HFF-Myc (cell line): ENCODE measurements around the gene TLE6.

ENCODE experiments used
- DNase-seq: peaks from one replicate; pipeline ENCODE4 v3.0.0-alpha.2; 2011; ENCODE audit warnings: low read depth; ENCODE audit errors: extremely low read depth
- H3K4me3 ChIP-seq: replicated peaks from 2 replicates; pipeline ENCODE4 v1.5.1; 2011; ENCODE audit warnings: low read depth, mild to moderate bottlenecking, control low read depth, low read length
- TF ChIP-seq, protein P1 (sequence below): IDR thresholded peaks from 2 replicates; pipeline ENCODE4 v1.5.1; 2012; ENCODE audit warnings: mild to moderate bottlenecking, low read depth, low read length, control low read depth; ENCODE audit errors: missing control alignments

The TLE6 gene

DNA sequence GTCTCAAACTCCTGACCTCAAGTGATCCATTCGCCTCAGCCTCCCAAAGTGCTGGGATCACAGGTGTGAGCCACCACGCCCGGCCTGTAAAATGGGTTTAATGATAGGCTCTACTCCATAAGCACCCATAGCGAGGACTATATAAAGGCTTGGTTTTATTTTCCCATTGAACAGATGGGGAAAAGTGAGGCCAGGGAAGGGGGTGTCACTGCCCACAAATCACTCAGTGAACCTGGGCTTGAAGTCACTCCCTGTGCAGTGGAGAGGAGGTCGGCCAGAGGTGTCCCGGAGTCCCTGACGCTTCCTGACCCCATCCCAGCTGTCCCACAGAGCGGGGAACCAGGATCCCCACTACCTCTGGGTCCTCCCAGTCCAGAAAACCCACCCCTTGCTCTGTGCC lies 36.8 kb downstream of the TLE6 start:
- no peak overlapping the region for H3K4me3 ChIP-seq
- TF ChIP-seq, protein P1, sequence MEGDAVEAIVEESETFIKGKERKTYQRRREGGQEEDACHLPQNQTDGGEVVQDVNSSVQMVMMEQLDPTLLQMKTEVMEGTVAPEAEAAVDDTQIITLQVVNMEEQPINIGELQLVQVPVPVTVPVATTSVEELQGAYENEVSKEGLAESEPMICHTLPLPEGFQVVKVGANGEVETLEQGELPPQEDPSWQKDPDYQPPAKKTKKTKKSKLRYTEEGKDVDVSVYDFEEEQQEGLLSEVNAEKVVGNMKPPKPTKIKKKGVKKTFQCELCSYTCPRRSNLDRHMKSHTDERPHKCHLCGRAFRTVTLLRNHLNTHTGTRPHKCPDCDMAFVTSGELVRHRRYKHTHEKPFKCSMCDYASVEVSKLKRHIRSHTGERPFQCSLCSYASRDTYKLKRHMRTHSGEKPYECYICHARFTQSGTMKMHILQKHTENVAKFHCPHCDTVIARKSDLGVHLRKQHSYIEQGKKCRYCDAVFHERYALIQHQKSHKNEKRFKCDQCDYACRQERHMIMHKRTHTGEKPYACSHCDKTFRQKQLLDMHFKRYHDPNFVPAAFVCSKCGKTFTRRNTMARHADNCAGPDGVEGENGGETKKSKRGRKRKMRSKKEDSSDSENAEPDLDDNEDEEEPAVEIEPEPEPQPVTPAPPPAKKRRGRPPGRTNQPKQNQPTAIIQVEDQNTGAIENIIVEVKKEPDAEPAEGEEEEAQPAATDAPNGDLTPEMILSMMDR = no peak
- DNase-seq = no peak

DNA sequence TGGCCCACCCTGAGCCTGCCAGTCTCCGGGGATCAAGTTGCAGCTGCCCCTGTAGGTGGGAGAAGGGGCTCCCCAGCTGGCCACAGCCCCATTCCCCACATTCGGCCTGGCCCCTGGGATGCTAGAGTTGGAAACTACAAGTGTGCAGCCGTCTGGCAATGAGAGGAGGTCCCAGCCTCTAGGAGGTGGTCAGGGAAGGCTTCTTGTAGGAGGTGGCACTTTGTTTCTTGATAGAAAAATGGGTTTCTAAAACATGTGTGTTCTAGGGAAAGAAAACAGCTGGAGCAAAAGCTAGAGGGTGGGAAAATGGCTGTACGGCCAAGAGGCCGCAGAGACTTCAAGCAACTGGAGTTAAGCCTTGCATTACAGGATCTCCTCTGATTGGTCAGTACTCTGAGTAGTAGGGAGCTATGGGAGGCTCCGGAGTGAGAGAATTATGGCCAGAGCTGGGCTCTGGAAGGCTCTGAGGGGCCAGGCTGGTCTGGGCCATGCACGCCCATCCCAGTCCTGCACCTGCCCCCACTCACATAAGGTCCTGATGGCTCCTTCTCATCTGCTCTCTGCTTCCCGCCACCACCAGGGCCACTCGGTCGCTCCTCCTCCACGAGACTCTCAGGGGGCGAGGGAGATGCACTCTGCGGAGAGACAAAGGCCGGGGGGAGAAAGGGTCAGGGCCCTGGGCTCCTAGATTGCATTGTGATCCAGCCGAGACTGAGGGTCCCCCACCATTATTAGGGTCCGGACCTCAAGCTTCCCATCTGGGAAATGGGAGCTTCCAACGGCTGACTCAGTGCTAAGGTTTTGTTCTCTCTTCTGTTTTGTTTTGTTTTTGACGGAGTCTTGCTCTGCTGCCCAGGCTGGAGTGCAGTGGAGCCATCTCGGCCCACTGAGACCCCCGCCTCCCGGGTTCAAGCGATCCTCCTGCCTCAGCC lies 38.0 kb downstream of the TLE6 start:
- DNase-seq = no peak
- no peak overlapping the region for H3K4me3 ChIP-seq
- TF ChIP-seq, protein P1 = no peak

GRCh38 chr19:3017923-3018322 lies 40.6 kb downstream of the TLE6 start:
- TF ChIP-seq, protein P1 = no peak
- no peak overlapping the region for H3K4me3 ChIP-seq
- DNase-seq = no peak

GRCh38 chr19:3019211-3019854 lies 42.0 kb downstream of the TLE6 start:
- no peak for DNase-seq
- H3K4me3 ChIP-seq = no peak overlapping the region
- TF ChIP-seq, protein P1 = no peak

DNA sequence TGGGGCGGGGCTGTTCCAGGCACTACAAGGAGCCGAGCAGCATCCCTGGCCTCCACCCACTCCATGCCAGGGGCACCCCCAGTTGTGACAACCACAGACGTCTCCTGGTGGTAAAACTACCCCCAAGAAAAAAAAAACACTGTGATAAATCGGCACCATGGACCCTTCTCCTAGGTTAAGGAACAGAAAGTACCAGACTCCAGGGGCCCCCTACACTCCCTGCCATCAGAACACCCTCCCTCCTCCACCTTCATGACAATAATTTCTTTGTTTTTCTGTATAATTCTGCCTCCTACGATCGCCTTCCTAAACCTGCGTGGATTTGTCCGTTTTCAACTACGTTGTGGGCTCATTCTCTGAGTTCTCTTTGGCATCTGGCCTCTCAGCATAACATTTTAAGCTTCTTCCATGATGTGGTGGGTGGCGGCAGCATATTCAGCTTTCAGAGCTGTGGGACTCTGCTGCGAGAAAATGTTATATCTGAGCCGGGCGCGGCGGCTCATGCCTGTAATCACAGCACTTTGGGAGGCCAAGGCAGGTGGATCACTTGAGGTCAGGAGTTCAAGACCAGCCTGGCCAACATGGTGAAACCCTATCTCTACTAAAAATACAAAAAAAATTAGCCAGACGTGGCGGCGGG lies 43.1 kb downstream of the TLE6 start:
- no peak for DNase-seq
- TF ChIP-seq, protein P1 = no peak
- no peak overlapping the region for H3K4me3 ChIP-seq

DNA sequence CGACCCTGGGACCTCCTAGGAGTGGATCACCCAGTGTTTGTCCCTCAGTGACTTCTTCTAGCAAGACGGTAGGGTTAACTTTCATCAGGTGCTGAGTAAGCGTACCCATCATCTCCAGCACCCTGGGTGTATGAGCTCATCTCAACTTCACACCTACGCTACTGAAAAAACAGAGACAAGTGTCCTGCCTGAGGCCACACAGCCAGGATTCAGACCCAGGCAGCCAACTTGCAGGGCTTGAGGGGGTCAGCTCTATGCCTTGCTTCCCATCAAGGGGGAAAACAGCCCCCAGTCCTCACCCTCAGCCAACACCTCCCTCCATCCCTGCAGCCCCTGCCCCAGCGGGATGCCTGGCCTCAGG lies 47.1 kb downstream of the TLE6 start:
- TF ChIP-seq, protein P1 = no peak
- no peak overlapping the region for H3K4me3 ChIP-seq
- DNase-seq = no peak
